HG02981 (cell line): ENCODE measurements around the gene NANP.
"Not testable (repeated sequence)": the region's sequence is repeated elsewhere in the genome, so short reads cannot be mapped to it uniquely, and the experiment has no call there.

Experiments used
- ATAC-seq: cut with Tn5 transposase; IDR thresholded peaks from one replicate; pipeline ENCODE4 v1.9.1; 2021; ENCODE audit warnings: mild to moderate bottlenecking, moderate library complexity; ENCODE audit not compliant: unreplicated experiment

Gene NANP

DNA sequence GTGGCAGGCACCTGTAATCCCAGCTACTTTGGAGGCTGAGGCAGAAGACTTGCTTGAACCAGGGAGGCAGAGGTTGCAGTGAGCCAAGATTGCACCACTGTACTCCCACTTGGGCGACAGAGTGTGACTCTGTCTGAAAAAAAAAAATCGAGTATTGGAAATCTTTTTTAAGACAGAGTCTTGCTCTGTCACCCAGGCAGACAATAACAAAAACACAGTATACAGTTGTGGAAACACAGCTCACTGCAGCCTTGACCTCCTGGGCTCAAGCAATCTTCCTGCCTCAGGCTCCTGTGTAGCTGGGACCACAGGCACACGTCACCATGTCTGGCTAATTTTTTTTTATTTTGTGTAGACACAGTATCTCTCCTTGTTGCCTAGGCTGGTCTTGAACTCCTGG, 15.0 kb downstream of the NANP start:
- no peak for ATAC-seq

DNA sequence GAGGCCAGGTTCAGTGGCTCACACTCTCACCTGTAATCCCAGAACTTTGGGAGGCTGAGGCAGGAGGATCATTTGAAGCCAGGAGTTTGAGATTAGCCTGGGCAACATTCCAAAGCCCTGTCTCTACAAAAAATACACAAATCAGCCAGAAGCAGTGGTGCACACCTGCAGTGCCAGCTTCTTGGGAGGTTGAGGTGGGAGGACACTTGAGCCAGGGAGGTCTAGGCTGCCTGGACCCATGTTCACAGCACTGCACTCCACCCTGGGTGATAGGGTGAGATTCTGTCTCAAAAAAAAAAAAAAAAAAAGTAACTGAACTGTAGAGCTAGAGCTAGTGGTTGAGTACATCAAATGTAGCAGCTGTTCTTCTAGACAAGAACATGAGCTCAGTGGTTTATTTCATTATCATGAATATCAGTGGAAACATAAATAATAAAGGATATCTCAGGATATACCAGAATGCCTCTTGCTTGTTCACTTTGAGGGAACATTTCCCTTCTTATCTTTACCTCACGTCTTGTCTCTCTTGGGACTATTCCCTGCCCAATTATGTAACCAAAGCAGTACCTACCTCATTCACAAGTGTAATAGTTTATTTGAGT, 17.6 kb downstream of the NANP start:
- no peak for ATAC-seq

DNA sequence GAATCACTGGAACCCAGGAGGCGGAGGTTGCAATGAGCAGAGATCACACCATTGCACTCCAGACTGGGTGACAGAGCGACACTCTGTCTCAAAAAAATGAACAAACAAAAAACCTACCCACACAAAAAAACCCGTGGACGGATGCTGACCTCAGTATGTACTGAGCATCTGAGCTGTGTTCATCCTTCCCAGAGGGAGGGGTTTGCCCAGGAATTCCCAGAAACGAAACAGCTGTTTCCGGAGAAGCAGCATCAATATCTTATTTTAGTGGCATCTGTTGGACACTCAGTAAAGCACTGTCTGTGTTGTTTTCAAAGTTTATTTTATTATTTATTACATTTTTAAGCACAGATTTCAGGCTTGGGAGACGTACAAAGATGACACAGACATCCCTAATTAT, 18.7 kb downstream of the NANP start:
- no peak for ATAC-seq

DNA sequence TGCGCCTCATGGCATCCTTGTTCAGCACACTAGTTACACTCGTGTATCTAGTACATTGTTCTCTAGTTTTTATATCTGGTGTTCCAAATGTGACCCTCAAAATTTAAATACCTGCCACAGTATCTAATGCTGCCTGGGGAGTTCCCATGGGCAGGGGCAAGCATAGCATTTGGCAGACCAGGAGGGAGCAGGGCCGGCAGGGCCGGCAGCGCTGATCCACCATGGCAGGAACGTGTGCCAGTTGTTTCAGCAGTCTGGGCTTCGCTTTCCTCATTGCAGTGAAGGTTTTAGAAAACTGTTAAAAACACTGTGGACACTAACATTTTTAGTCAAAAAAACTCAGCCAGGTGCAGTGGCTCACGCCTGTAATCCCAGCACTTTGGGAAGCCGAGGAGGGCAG, 19.2 kb downstream of the NANP start:
- ATAC-seq = no peak

DNA sequence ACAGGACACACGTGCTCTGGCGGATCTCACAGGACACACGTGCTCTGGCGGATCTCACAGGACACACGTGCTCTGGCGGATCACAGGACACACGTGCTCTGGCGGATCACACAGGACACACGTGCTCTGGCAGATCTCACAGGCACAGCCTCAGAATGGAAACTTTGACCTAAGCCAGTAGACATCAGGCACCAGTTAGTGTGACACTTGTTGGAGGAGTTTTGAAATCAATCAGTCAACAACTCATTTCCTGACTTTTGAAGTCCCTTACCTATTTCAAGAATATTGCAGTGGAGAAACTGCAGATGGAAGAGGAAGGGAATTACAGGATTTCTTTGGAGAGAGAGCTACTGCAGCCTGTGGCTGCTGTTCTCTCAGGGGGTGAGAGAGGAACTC, 20.9 kb downstream of the NANP start:
- not testable (repeated sequence) for ATAC-seq

DNA sequence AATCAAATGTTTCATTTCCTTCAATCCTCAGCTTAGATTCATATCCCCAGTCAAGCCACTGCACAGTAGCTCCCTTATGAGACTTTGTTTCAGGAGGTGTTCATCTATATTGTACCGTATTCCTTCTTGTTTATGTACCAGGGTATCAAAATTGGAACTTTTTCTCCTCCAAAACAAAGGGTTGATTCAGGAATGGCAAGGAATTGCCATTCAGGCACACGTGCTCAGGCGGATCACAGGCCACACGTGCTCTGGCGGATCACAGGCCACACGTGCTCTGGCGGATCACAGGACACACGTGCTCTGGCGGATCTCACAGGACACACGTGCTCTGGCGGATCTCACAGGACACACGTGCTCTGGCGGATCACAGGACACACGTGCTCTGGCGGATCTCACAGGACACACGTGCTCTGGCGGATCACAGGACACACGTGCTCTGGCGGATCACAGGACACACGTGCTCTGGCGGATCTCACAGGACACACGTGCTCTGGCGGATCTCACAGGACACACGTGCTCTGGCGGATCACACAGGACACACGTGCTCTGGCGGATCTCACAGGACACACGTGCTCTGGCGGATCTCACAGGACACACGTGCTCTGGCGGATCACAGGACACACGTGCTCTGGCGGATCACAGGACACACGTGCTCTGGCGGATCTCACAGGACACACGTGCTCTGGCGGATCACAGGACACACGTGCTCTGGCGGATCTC, 21.5 kb downstream of the NANP start:
- ATAC-seq = not testable (repeated sequence)

DNA sequence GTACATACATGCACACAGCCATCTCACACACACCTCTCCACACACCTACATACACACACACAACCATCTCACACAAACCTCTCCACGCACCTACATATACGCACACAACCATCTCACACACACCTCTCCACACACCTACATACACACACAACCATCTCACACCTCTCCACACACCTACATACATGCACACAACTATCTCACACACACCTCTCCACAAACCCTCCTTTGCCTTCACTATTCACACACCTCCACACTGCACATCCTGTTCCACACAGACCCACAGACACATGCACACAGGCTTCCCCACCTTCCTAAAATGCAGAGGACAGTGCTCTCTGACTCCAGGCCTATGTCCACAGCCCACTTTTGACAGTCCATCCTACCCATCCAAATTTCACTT, 22.2 kb downstream of the NANP start:
- no peak for ATAC-seq

DNA sequence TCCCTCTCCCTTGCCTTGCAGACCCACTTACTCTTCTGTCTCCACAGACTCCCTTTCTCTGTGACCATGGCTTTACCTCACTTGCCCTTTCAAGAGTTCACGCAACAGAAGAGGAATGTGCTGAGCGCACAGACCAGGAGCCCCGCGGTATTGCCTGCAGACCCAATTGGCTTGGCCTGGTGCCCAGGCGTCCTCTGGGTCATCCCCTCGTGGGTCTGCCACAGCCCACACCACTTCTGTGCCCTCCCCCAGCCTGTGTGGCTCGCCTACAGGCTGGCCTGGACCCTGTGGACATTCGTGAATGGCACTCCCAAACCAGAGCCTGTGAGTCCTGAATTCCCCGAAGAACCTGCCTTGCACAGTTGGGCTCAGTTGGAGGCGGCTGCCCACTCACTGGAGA, 23.2 kb downstream of the NANP start:
- ATAC-seq = no peak

DNA sequence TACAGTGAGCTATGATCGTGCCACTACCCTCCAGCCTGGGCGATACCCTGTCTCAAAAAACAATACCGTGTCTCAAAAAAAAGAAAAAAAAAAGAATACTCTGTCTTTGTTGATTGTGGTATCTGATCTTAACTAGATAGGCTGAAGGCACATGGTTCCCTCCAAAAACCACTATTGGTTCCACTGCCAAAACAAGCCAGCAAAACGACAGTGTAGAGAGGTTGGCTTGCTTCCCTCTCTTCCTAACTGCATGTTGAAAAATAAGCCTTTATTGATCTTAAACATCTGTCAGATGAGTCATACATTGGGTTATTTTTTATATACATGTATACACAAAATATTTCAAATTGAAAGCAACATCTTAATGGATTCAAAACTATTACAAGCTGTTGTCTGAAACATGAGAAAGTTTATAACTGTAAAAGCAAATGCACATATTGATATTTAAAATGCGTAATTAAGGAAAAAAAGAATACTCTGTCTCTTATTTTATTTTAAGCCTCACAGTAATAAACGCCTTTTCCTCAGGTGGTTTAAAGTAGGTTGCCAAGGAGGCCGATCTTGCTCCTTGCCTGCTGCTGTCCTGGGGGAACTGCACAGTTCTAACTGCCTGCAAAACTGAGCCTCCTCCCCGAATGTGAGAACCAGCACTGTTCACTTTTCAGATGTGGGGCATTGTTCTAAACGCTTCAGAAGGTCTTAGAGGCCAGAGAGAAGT, 31.5 kb downstream of the NANP start:
- no peak for ATAC-seq

DNA sequence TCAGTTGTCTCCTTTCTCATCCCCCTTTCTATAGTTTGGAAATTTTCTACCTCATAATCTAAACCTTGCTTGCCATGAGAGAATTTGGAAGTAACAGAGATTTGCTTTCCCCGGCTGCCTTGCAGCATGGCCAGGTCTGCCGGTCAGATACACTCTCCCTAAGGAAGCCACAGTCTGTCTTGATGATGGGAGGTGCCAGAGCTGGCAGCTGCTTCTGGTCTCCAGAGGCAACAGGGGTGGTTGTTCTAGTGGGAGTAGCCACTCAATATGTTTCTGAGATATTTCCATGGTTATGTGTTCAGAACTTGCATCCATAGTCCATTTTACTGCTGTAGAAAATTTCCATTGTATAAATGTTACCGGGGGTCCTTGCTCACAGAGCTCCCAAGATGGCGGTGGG, 33.0 kb downstream of the NANP start:
- not testable (repeated sequence) for ATAC-seq

DNA sequence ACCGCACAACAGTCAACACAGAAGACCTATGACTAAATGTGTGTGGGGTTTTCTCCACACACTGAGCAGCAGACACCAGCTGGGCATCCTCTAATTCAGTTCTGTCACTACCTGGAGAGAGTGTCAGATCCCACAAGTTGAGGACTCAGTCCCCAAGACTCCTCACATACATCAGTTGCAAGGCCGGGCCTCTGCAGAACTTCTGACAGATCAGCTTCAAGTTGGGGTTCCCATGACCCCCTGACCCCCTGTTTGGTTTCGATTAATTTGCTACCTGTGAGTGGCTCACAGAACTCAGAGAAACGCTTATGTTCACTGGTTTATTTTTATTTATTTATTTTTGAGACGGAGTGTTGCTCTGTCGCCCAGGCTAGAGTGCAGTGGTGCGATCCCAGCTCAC, 35.3 kb downstream of the NANP start:
- ATAC-seq = no peak

DNA sequence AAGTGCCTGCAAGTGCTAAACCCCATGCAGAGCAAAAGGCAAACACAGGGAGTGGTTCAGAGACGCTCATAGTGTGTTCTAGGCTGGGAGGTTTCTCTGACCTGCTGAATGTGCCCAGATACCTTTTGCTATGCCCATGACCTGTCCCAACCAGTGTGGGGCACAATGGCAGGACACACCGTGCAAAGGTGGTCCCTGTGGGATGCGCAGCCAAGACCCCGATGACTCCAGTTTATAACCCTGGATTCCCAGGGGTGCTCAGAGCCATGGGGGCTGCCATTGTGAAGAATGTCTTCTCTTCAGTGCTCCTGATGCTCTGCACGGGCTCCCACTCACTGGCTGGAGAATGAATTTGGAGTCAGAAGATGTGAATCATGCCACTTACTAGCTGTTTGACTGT, 36.3 kb downstream of the NANP start:
- no peak for ATAC-seq

DNA sequence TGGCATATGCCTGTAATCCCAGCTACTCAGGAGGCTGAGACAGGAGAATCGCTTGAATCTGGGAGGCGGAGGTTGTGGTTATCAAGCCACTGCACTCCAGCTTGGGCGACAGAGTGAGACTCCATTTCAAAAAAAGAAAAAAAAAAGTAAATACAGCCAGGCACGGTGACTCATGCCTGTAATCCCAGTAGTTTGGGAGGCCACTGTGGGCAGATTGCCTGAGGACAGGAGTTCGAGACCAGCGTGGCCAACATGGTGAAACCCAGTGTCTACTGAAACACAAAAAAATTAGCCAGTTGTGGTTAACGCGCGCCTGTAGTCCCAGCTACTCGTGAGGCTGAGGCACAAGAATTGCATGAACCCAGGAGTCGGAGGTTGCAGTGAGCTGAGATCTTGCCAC, 36.9 kb downstream of the NANP start:
- no peak for ATAC-seq

DNA sequence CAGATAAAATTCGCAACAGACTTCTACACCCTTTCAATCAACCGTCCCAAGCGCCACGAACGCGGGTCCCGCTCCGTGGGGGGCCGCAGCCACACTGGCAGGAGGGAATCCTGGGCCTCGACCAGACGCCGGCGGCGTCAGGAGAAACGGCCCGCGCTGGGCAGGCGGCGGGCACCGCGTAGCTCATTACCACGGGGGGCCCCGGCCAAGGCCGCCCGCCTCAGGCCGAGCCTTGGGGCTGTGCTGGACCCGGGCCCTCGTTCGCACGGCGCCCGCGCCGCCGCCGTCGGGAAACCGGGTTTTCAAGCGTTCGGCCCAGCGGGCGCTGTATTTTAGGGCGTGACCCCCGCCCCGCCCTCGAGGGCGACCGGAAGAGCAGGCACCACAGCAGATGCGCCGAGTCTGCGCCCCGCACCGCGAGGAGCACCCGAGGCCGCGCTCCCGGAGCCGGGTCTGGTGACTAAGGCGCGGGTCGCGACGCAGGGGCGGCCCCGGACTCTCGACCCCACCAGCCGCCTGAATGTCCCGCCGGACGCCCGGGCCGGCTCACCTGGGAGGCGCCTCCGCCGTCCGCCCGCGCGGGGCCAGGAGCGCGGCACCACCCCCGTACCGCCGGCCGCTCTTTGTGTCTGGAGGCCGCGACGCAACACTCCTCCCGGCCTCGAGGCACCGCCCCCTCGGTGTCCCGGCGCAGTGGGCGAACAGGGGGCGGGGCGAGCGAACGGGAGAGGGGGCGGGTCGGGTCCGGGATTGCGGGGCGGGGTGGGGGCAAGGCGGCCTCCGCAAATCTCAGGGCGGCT, 38.7 kb downstream of the NANP start, which contains the start of gene NINL:
TSS of gene NINL (minus strand) at position 627 of the 800 bp plus-strand sequence. CDS start 58,944 bp downstream, outside the sequence.
- ATAC-seq = peak; percentile 56

DNA sequence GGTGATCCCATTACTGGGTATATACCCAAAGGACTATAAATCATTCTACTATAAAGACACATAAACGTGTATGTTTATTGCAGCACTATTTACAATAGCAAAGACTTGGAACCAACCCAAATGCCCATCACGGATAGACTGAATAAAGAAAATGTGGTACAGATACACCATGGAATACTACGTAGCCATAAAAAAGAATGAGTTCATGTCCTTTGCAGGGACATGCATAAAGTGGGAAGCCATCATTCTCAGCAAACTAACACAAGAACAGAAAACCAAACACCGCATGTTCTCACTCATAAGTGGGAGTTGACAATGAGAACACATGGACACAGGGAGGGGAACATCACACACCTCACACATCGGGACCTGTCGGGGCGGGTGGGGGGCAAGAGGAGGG, 40.2 kb downstream of the NANP start:
- ATAC-seq = not testable (repeated sequence)

DNA sequence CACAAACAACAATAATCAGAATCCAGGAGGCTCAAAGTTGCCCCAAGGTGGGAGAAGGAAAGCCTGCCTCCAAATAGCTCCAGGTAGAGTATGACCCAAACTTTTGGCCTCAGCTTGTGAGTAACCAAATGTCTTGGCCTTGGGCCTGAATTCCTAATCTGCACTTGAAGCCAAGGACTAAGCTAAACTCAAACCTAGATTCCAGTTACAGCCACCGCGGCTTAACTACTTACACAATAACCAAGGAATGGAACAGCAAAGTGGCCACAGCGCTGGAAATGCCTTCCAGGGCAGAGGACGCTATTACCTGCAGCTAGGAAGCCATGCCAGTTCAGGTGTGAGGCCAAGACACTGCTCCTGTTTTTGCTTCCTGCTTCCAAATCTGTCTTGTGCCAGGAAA, 43.1 kb downstream of the NANP start:
- ATAC-seq = no peak

DNA sequence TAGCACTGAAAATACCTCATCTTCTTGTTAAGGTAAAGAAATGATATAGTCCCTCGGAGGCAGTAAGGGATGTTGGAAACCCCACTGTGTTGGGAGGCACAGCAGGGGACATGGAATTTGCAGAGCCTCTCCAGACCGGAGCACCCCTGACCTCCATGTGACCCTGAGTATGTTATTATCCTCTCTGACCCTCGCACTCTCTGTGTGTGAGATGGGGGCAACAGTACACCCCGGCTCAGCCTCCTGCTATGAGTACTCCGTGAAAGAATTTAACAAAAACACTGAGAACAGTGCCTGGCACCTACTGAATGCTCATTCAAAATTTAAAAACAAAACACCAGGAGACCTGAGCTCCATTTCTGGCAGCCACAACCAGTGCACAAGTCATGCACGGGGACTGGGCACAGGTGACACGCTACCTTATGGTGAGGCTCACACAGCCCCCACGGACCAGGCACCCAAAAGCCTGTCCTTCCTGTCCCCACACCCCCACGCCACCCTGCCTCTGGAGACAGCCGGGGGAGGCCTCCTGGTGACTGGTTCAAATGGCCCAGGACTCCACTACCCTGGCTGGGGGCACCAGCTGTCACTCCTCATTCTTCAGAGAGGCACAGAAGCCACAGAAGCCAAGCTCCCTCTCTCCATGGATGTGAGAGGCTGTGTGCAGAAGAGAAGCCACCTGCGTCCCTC, 44.6 kb downstream of the NANP start:
- ATAC-seq = no peak

DNA sequence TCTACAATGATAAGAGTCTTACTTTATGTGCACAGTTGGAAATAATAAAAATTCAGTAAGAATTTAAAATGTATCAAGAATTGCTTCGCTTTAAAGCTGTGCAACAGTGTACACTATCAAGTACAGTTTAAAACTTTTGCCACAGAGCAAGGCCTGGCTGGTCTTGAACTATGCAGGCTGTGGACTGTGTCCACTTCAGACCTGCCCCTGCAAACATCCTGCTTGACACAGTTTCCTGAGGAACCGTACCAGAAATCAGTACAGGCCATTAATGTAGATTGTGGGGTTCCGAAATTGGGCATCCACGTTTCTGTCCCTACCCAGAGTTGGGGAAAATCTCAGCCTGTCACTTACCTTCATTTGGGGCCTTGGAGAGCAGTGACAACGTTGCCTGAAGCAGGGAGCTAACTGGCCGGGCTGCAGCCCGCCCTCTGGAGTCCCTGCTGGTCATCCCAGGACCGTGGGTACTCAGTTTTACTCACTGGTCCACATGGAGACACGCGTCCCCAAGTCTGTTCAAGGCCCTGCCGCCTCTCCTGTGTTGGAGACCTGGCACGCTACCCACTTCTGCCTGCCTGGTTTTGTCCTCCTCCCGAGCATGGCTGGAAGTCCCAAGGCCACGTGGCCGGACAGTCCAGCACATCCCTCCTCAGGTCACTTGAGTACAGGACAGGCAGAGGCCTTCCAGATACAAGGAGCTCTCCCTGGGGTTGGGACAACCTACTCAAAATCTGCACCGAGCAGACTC, 46.9 kb downstream of the NANP start:
- ATAC-seq = no peak

DNA sequence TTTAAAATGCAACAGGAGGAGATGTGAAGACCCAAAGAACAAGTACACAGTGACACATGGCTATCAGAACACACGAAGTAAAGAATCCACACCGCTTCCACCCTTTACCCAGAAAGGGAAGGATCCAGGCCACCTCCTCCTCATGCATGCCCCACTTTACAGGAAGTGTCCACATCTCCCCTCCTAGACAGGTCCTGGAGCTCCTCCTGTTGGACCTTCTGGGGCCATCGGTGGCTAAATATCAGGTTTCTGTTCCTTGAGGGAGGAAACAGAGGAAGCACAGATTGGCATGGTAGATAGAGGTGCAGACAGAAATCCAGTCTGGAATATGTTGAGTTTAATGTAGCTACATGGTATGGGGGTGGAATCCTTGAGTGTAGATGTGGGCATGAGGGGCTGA, 49.4 kb downstream of the NANP start:
- no peak for ATAC-seq
